ENCODE results near the gene ELOVL7.

The ELOVL7 gene

DNA sequence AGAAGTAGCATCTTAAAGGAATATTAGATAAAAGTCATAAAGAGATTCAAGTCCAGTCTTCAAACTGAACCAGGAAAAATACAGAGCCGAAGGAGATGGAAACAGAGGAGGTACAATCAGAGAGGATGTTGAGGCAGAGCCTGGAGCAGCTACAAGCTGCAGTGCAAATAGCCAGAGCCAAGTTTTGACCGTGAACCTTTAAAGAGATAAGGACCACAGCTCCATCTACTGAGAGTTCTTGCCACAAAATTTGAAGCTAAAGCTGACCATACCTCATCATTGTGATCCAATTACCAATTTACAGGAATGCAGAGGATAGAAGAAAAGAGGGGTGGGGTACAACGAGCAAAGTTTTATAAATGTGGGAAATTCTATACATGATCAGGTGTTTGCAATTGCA lies 133.7 kb downstream of the ELOVL7 start:
- DNase-seq = no peak

DNA sequence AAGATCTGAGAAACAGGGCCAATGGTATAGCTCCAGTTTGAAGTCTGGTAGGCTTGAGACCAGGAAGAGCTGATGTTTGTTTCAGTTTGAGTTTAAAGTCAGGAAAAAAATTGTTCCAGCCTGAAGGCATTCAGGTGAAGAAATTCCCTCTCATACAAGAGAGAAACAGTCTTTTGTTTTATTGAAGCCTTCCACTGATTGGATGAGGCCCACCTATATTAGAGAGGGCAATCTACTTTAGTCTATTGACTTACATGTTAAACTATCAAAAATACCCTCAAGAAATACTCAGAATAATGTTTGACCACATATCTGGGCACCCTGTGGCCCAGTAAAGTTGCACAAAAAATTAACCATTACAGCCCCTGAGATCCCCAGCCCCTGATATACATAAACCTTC lies 138.9 kb downstream of the ELOVL7 start:
- no peak for DNase-seq

DNA sequence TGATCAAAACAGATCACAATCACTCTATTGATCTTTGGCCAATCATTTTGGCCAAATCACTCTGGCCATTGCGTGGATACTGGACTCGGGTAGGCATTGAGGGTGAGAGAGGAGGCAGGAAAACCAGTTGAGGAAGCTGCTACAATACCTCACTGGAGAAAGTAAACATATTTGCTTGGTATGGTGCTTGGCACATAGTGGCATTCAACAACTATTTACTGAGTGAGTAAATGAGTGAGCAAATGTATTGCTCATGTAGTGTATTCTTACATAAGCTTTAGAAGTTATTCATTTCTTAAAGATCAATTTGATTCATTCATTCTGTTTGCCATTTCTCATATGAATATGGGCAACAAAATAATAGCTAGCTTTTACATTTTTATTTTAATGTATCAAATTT lies 140.1 kb downstream of the ELOVL7 start:
- DNase-seq = no peak

Measured in DMS79 (cell line).